Measurements from ENCODE around the gene VWA5B1.
A peak's percentile ranks its signal among the peaks of the same experiment; 100 is the strongest.

The VWA5B1 gene

GRCh38 chr1:20375563-20375962, 84.9 kb downstream of the VWA5B1 start:
- Histone ChIP-seq H3K36me3 (replicated peaks; ENCODE audit: low read depth, low read length) (no peaks in the 10 kb centered on the region), H3K9ac (ENCODE audit: low read length) (no peak overlapping the region), H4K20me1 (ENCODE audit: insufficient read depth, low read length) (no peaks in the 10 kb centered on the region), H2AFZ (ENCODE audit: low read depth, low read length) (no peak overlapping the region), H3K9me3 (ENCODE audit: insufficient read depth, low read length) (no peaks in the 10 kb centered on the region), H3K4me2 (ENCODE audit: low read length) (no peak overlapping the region), H3K27ac (ENCODE audit: low read length) (no peak overlapping the region), H3K4me3 (ENCODE audit: low read length) (no peak overlapping the region), H3K79me2 (ENCODE audit: low read length) (no peaks in the 10 kb centered on the region), H3K4me1 (ENCODE audit: low read length) (peaks cover 57% of the 10 kb centered on the region), H3K27me3 (ENCODE audit: low read depth, low read length) (no peaks in the 10 kb centered on the region)
- TF ChIP-seq, protein P1, sequence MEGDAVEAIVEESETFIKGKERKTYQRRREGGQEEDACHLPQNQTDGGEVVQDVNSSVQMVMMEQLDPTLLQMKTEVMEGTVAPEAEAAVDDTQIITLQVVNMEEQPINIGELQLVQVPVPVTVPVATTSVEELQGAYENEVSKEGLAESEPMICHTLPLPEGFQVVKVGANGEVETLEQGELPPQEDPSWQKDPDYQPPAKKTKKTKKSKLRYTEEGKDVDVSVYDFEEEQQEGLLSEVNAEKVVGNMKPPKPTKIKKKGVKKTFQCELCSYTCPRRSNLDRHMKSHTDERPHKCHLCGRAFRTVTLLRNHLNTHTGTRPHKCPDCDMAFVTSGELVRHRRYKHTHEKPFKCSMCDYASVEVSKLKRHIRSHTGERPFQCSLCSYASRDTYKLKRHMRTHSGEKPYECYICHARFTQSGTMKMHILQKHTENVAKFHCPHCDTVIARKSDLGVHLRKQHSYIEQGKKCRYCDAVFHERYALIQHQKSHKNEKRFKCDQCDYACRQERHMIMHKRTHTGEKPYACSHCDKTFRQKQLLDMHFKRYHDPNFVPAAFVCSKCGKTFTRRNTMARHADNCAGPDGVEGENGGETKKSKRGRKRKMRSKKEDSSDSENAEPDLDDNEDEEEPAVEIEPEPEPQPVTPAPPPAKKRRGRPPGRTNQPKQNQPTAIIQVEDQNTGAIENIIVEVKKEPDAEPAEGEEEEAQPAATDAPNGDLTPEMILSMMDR (IDR thresholded peaks at IDR 0.05; ENCODE audit: low read depth, low read length) = no peak
- no peak for TF ChIP-seq EZH2phosphoT487 (IDR thresholded peaks at IDR 0.05; ENCODE audit: low read depth)

- no peaks in the 10 kb centered on the region for H3K36me3 ChIP-seq (replicated peaks; ENCODE audit: low read depth, low read length)
- no peaks in the 10 kb centered on the region for H4K20me1 ChIP-seq (ENCODE audit: insufficient read depth, low read length)
- H3K9me3 ChIP-seq (ENCODE audit: insufficient read depth, low read length) = no peaks in the 10 kb centered on the region
- no peaks in the 10 kb centered on the region for H3K27me3 ChIP-seq (ENCODE audit: low read depth, low read length)
- H3K79me2 ChIP-seq (ENCODE audit: low read length) = no peaks in the 10 kb centered on the region
- H3K4me3 ChIP-seq (ENCODE audit: low read length) = no peak overlapping the region
- no peak overlapping the region for H3K9ac ChIP-seq (ENCODE audit: low read length)
- H3K27ac ChIP-seq (ENCODE audit: low read length) = no peak overlapping the region
- H3K4me1 ChIP-seq (ENCODE audit: low read length) = peaks cover 62% of the 10 kb centered on the region
- no peak overlapping the region for H3K4me2 ChIP-seq (ENCODE audit: low read length)
- H2AFZ ChIP-seq (ENCODE audit: low read depth, low read length) = no peak overlapping the region
- TF ChIP-seq, protein P1 (IDR thresholded peaks at IDR 0.05; ENCODE audit: low read depth, low read length) = no peak
- no peak for TF ChIP-seq EZH2phosphoT487 (IDR thresholded peaks at IDR 0.05; ENCODE audit: low read depth)
These were observed 85.5 kb downstream of the VWA5B1 start for GRCh38 chr1:20376171-20376570.

DNA sequence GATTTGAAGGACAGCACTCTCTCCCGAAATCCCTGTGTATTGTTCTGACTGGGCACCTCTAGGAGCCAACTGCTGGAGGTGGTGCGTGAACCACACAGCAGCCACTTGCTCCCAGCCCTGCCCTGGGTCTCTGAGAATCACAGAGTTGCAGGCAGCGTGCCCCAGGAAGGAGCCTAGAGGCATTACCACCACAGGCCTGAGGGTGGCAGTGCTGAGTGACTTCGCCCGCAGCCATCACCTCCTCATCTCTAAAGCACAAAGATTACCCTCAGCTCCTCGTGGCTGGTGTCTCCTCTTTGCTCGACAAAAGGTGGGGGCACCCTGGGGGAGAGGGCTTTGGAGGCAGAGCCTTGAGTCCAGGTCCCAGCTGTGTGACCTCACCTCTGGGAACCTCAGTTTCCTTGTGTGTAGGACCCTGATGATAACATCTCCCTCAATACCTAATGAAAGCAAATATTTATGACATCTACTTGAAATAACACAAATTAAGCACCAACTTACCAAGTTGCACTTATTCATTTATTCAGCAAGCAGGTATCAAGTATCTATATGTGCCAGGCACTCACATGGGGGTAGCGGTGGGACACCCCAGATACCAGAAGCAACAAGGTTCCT, 86.3 kb downstream of the VWA5B1 start:
- no peaks in the 10 kb centered on the region for H3K27me3 ChIP-seq (ENCODE audit: low read depth, low read length)
- peaks cover 65% of the 10 kb centered on the region for H3K4me1 ChIP-seq (ENCODE audit: low read length)
- peak overlapping the region; percentile 36; the same call in 1 of the 2 replicates for H3K4me2 ChIP-seq (ENCODE audit: low read length)
- no peaks in the 10 kb centered on the region for H3K36me3 ChIP-seq (replicated peaks; ENCODE audit: low read depth, low read length)
- no peak overlapping the region for H2AFZ ChIP-seq (ENCODE audit: low read depth, low read length)
- no peak overlapping the region for H3K9ac ChIP-seq (ENCODE audit: low read length)
- no peak overlapping the region for H3K27ac ChIP-seq (ENCODE audit: low read length)
- no peak overlapping the region for H3K4me3 ChIP-seq (ENCODE audit: low read length)
- no peaks in the 10 kb centered on the region for H3K9me3 ChIP-seq (ENCODE audit: insufficient read depth, low read length)
- H4K20me1 ChIP-seq (ENCODE audit: insufficient read depth, low read length) = no peaks in the 10 kb centered on the region
- TF ChIP-seq, protein P1 (IDR thresholded peaks at IDR 0.05; ENCODE audit: low read depth, low read length) = peak; percentile 64
- no peak for TF ChIP-seq EZH2phosphoT487 (IDR thresholded peaks at IDR 0.05; ENCODE audit: low read depth)
- H3K79me2 ChIP-seq (ENCODE audit: low read length) = no peaks in the 10 kb centered on the region

DNA sequence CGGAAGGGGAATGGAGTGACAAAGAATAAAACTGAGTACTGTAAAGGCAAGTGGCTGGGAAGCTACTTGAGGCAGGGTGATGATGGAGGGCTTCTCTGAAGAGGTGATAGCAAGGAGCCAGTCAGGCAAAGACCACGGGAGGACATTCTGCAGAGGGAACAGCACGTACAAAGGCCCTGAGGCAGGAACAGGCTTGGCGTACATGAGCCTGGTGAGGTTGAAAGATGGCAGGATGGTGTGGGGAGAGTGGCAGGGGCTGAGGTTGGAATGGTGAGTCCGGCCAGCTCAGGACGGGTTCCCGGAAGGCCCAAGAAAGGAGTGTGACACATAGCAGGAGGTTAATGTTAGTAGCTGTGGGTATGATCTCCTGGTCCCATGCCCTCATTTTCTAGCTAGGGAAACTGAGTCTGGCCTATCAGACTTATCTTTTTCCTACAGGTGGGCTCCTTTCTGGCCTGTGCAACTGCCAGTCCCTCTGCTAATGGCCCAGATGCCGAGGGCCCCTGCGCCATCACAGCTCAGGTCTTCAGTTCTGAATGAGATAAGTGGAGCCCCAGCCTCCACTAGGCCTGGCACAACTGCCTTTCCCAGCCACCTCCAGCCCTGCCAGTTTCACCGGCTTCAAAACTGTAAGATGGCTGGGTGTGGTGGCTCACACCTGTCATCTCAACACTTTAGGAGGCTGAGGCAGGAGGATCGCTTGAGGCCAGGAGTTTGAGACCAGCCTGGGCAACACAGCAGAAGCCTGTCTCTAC, 87.0 kb downstream of the VWA5B1 start:
- TF ChIP-seq EZH2phosphoT487 (IDR thresholded peaks at IDR 0.05; ENCODE audit: low read depth) = no peak
- TF ChIP-seq, protein P1 (IDR thresholded peaks at IDR 0.05; ENCODE audit: low read depth, low read length) = no peak
- no peak overlapping the region for H3K27ac ChIP-seq (ENCODE audit: low read length)
- no peak overlapping the region for H3K9ac ChIP-seq (ENCODE audit: low read length)
- no peaks in the 10 kb centered on the region for H3K9me3 ChIP-seq (ENCODE audit: insufficient read depth, low read length)
- peaks cover 59% of the 10 kb centered on the region for H3K4me1 ChIP-seq (ENCODE audit: low read length)
- H2AFZ ChIP-seq (ENCODE audit: low read depth, low read length) = no peak overlapping the region
- no peaks in the 10 kb centered on the region for H4K20me1 ChIP-seq (ENCODE audit: insufficient read depth, low read length)
- H3K4me2 ChIP-seq (ENCODE audit: low read length) = no peak overlapping the region
- H3K27me3 ChIP-seq (ENCODE audit: low read depth, low read length) = no peaks in the 10 kb centered on the region
- H3K4me3 ChIP-seq (ENCODE audit: low read length) = no peak overlapping the region
- H3K36me3 ChIP-seq (replicated peaks; ENCODE audit: low read depth, low read length) = no peaks in the 10 kb centered on the region
- H3K79me2 ChIP-seq (ENCODE audit: low read length) = no peaks in the 10 kb centered on the region
